H9 (cell line): ENCODE data around the gene TGM3. TPM values are rescaled to one million over a fixed set of nuclear protein-coding genes. Genes with fewer than 3 reads are reported as not detected.

Experiments used
- DNase-seq: peaks from one replicate; pipeline ENCODE4 v3.0.0-alpha.2; 2017
- H2AFZ ChIP-seq: one replicate; pipeline ENCODE4 v1.6.1; 2013; ENCODE audit warnings: mild to moderate bottlenecking, low read length, control low read depth, moderate library complexity
- H2AK5ac ChIP-seq: 2 replicates; pipeline ENCODE4 v1.6.1; 2013; ENCODE audit warnings: low read length, control low read depth, mixed read lengths; ENCODE audit not compliant: insufficient read length
- H2BK120ac ChIP-seq: one replicate; pipeline ENCODE4 v1.6.1; 2013; ENCODE audit warnings: low read depth, mild to moderate bottlenecking, low read length, control low read depth, inconsistent platforms; ENCODE audit not compliant: poor library complexity, severe bottlenecking
- H2BK12ac ChIP-seq: 2 replicates; pipeline ENCODE4 v1.6.1; 2013; ENCODE audit warnings: low read length, control low read depth, mixed read lengths, low read depth; ENCODE audit not compliant: insufficient read length
- H2BK15ac ChIP-seq: 2 replicates; pipeline ENCODE4 v1.6.1; 2013; ENCODE audit warnings: low read depth, low read length, control low read depth
- H2BK20ac ChIP-seq: one replicate; pipeline ENCODE4 v1.6.1; 2013; ENCODE audit warnings: low read depth, mild to moderate bottlenecking, low read length, control low read depth, inconsistent platforms; ENCODE audit not compliant: poor library complexity, severe bottlenecking
- H2BK5ac ChIP-seq: 2 replicates; pipeline ENCODE4 v1.6.1; 2013; ENCODE audit warnings: low read length, control low read depth, mixed read lengths; ENCODE audit not compliant: insufficient read length
- H3K14ac ChIP-seq: 2 replicates; pipeline ENCODE4 v1.6.1; 2013; ENCODE audit warnings: low read length, control low read depth; ENCODE audit not compliant: insufficient read depth
- H3K18ac ChIP-seq: 2 replicates; pipeline ENCODE4 v1.6.1; 2013; ENCODE audit warnings: low read depth, mild to moderate bottlenecking, mixed read lengths, low read length, control low read depth; ENCODE audit not compliant: insufficient read length
- H3K23ac ChIP-seq: 2 replicates; pipeline ENCODE4 v1.6.1; 2013; ENCODE audit warnings: low read length, control low read depth, mixed read lengths, low read depth; ENCODE audit not compliant: insufficient read length
- H3K23me2 ChIP-seq: 2 replicates; pipeline ENCODE4 v1.6.1; 2013; ENCODE audit warnings: low read depth, mild to moderate bottlenecking, mixed read lengths, low read length, control low read depth; ENCODE audit not compliant: insufficient read length, poor library complexity, severe bottlenecking
- H3K27ac ChIP-seq: 2 replicates; pipeline ENCODE4 v1.5.1; 2013; ENCODE audit warnings: low read length, control low read depth, mixed read lengths, low read depth; ENCODE audit not compliant: insufficient read length
- H3K27me3 ChIP-seq: 2 replicates; pipeline ENCODE4 v1.6.1; 2013; ENCODE audit warnings: low read length, control low read depth, inconsistent platforms; ENCODE audit not compliant: insufficient read depth
- H3K4ac ChIP-seq: 2 replicates; pipeline ENCODE4 v1.6.1; 2013; ENCODE audit warnings: low read depth, mild to moderate bottlenecking, control low read depth, inconsistent platforms, low read length, moderate library complexity
- H3K4me1 ChIP-seq: 2 replicates; pipeline ENCODE4 v1.6.1; 2013; ENCODE audit warnings: low read length, control low read depth, inconsistent platforms; ENCODE audit not compliant: insufficient read depth
- H3K4me2 ChIP-seq: 2 replicates; pipeline ENCODE4 v1.6.1; 2013; ENCODE audit warnings: low read length, control low read depth, mixed read lengths; ENCODE audit not compliant: insufficient read length, insufficient read depth
- H3K56ac ChIP-seq: 2 replicates; pipeline ENCODE4 v1.6.1; 2013; ENCODE audit warnings: low read depth, mild to moderate bottlenecking, mixed read lengths, low read length, control low read depth; ENCODE audit not compliant: insufficient read length
- H3K79me1 ChIP-seq: 2 replicates; pipeline ENCODE4 v1.6.1; 2013; ENCODE audit warnings: low read depth, mild to moderate bottlenecking, moderate library complexity, low read length, control low read depth, inconsistent platforms; ENCODE audit not compliant: insufficient read depth, poor library complexity, severe bottlenecking
- H3K79me2 ChIP-seq: 2 replicates; pipeline ENCODE4 v1.6.1; 2013; ENCODE audit warnings: low read length, control low read depth, inconsistent platforms; ENCODE audit not compliant: insufficient read depth
- H3K9ac ChIP-seq: 2 replicates; pipeline ENCODE4 v1.6.1; 2013; ENCODE audit warnings: low read length, control low read depth, mixed read lengths; ENCODE audit not compliant: insufficient read length; ENCODE audit errors: extremely low read depth
- H3K9me3 ChIP-seq: one replicate; pipeline ENCODE4 v1.6.1; 2013; ENCODE audit warnings: low read depth, low read length, inconsistent platforms; ENCODE audit not compliant: control insufficient read depth
- H3T11ph ChIP-seq: one replicate; pipeline ENCODE4 v1.6.1; 2013; ENCODE audit warnings: mild to moderate bottlenecking, low read length, control low read depth, inconsistent platforms
- H4K20me1 ChIP-seq: one replicate; pipeline ENCODE4 v1.6.1; 2013; ENCODE audit not compliant: control insufficient read depth, insufficient read length, insufficient read depth
- H4K5ac ChIP-seq: 2 replicates; pipeline ENCODE4 v1.6.1; 2013; ENCODE audit warnings: low read depth, mild to moderate bottlenecking, mixed read lengths, low read length, control low read depth; ENCODE audit not compliant: insufficient read length
- H4K8ac ChIP-seq: replicated peaks from 2 replicates; pipeline ENCODE4 v1.6.1; 2013; ENCODE audit warnings: low read length, control low read depth, mixed read lengths, low read depth; ENCODE audit not compliant: insufficient read length
- H4K91ac ChIP-seq: 2 replicates; pipeline ENCODE4 v1.6.1; 2013; ENCODE audit warnings: low read depth, mild to moderate bottlenecking, moderate library complexity, mixed read lengths, low read length, control low read depth; ENCODE audit not compliant: insufficient read length
- H3K27ac Mint-ChIP-seq, 3 experiments: 2 replicates in 2 of 3; 3 replicates in 1 of 3; pipeline ENCODE4 v1.8.0; 2020 to 2021; ENCODE audit warnings: mixed read lengths in 3 of 3, mild to moderate bottlenecking in 1 of 3, moderate library complexity in 1 of 3
- H3K27me3 Mint-ChIP-seq: 2 replicates; pipeline ENCODE4 v1.8.0; 2021; ENCODE audit warnings: low read depth, mild to moderate bottlenecking, moderate library complexity, mixed read lengths
- H3K36me3 Mint-ChIP-seq, 3 experiments: 2 replicates in 2 of 3; 3 replicates in 1 of 3; pipeline ENCODE4 v1.8.0; 2020 to 2021; ENCODE audit warnings: low read depth in 3 of 3, mixed read lengths in 3 of 3; ENCODE audit not compliant: insufficient read depth in 1 of 3
- H3K4me1 Mint-ChIP-seq, 2 experiments: 2 replicates each; pipeline ENCODE4 v1.8.0; 2020; ENCODE audit warnings: mixed read lengths in 2 of 2
- H3K4me3 Mint-ChIP-seq, 2 experiments: 2 replicates in 1 of 2; 3 replicates in 1 of 2; pipeline ENCODE4 v1.8.0; 2020 to 2021; ENCODE audit warnings: mild to moderate bottlenecking in 2 of 2, mixed read lengths in 2 of 2, moderate library complexity in 1 of 2
- H3K9me3 Mint-ChIP-seq, 2 experiments: 2 replicates in 1 of 2; 3 replicates in 1 of 2; pipeline ENCODE4 v1.8.0; 2020; ENCODE audit warnings: mild to moderate bottlenecking in 2 of 2, mixed read lengths in 2 of 2, moderate library complexity in 1 of 2
- WGBS: extraction: QIAGEN DNeasy Blood & Tissue Kit; methylation state at CpG from one replicate; pipeline ENCODE4 v1.1.7; 2013; ENCODE audit warnings: missing lambda C conversion rate, low lambda C conversion rate, mixed read lengths; ENCODE audit not compliant: insufficient read length; ENCODE audit errors: extremely low coverage; 5-methylcytosine and 5-hydroxymethylcytosine counted together
- total RNA-seq: library from RNA; stranded (reverse); gene quantifications from 2 replicates; pipeline ENCODE4 v1.2.1, GENCODE V29; 2021
- TF ChIP-seq, protein P1 (sequence below): fragments of 200-600 bp; sonication (generic); conservative IDR thresholded peaks from 3 replicates; pipeline ENCODE4 v1.8.0; 2021; ENCODE audit warnings: antibody characterized with exemption, mild to moderate bottlenecking

Gene TGM3
- total RNA-seq, 1 experiment from 2014 or later: not detected

DNA sequence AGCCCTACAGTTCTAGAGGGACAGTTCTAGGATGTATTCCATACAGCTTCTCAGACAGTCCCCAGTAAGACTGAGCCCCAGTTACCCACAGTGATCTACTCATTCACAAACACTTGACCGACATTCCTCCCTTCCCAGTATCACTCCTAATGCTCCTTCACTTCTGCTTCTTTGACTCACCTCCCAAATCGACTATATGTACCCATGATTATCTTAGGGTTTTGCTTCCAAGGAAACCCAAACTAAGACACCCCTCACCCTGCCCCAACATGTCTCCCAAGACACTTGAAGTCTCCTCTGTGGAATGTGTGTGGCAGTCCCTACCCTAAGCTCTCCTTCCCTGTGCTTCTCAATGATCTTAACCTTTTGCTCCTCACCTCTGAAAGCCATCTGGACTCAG, 61.3 kb downstream of the TGM3 start:
- Histone ChIP-seq H2AFZ (no peak overlapping the region), H3T11ph (no peak overlapping the region)
- H3K27me3 Mint-ChIP-seq: peaks cover 6% of the 10 kb centered on the region

More for the DNA sequence above, 61.3 kb downstream of the TGM3 start:
- Mint-ChIP-seq H3K36me3 (peaks cover 0 to 15% (median 7%) of the 10 kb centered on the region in 3 experiments; a peak in 5 of 7 replicates), H3K27ac (no peak overlapping the region; a peak in 1 of 7 replicates), H3K4me1 (peaks cover 3 to 6% of the 10 kb centered on the region in 2 experiments; a peak in 3 of 4 replicates), H3K9me3 (peaks cover 11 to 21% of the 10 kb centered on the region in 2 experiments), H3K4me3 (no peak overlapping the region)
- no peak overlapping the region for H2BK5ac ChIP-seq
- no peak overlapping the region for H3K9ac ChIP-seq
- no peaks in the 10 kb centered on the region for H3K27me3 ChIP-seq
- H2BK12ac ChIP-seq: no peak overlapping the region
- no peaks in the 10 kb centered on the region for H3K9me3 ChIP-seq
- no peak overlapping the region for H2BK15ac ChIP-seq
- H3K4me2 ChIP-seq: no peak overlapping the region
- no peak overlapping the region for H2AK5ac ChIP-seq
- no peaks in the 10 kb centered on the region for H3K4me1 ChIP-seq
- TF ChIP-seq, protein P1, sequence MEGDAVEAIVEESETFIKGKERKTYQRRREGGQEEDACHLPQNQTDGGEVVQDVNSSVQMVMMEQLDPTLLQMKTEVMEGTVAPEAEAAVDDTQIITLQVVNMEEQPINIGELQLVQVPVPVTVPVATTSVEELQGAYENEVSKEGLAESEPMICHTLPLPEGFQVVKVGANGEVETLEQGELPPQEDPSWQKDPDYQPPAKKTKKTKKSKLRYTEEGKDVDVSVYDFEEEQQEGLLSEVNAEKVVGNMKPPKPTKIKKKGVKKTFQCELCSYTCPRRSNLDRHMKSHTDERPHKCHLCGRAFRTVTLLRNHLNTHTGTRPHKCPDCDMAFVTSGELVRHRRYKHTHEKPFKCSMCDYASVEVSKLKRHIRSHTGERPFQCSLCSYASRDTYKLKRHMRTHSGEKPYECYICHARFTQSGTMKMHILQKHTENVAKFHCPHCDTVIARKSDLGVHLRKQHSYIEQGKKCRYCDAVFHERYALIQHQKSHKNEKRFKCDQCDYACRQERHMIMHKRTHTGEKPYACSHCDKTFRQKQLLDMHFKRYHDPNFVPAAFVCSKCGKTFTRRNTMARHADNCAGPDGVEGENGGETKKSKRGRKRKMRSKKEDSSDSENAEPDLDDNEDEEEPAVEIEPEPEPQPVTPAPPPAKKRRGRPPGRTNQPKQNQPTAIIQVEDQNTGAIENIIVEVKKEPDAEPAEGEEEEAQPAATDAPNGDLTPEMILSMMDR: no peak
- WGBS: no CpG with 5 or more reads among the region's 2 CpGs
- H3K56ac ChIP-seq: no peak overlapping the region
- H3K23me2 ChIP-seq: no peaks in the 10 kb centered on the region
- no peak overlapping the region for H4K8ac ChIP-seq
- no peak overlapping the region for H4K91ac ChIP-seq
- H4K20me1 ChIP-seq: no peaks in the 10 kb centered on the region
- H3K14ac ChIP-seq: no peak overlapping the region
- H4K5ac ChIP-seq: no peak overlapping the region
- H3K79me2 ChIP-seq: no peaks in the 10 kb centered on the region
- H3K79me1 ChIP-seq: no peaks in the 10 kb centered on the region
- no peak overlapping the region for H3K4ac ChIP-seq
- no peak overlapping the region for H3K27ac ChIP-seq
- DNase-seq: no peak
- no peak overlapping the region for H3K18ac ChIP-seq
- H2BK20ac ChIP-seq: no peak overlapping the region
- no peak overlapping the region for H3K23ac ChIP-seq
- no peak overlapping the region for H2BK120ac ChIP-seq
